ENCODE measurements around the gene PRKAG1. TPM values are rescaled to one million over a fixed set of nuclear protein-coding genes. Genes with fewer than 3 reads are reported as not detected.

PRKAG1 gene
- total and polyA plus RNA-seq, 12 donors: 60.1 to 141 (median 82.3) TPM

- intact Hi-C loops (cut with DNase I): no loop called here
Measured at GRCh38 chr12:48968467-48968866, 50.1 kb downstream of the PRKAG1 start.

DNA sequence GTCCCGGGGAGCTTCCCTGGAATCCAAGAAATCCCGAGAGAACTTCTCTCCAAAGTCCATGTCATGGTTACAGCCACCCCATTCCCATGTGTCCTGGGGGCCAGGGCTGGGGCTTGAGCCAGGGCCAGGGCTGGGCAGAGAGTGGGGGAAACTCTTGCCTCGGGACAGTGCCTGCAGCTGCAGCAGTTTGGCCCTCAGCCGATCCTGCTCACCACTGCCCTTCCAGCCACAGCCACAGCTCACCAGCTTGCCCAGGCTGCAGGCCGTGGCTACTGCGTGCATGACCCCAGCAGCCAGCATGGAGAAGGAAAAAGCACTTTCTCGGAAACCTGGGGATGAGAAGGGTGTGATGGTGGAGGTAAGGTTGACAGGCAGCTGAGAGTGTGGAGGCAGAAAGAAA is 50.6 kb downstream of the PRKAG1 start:
- Histone ChIP-seq H3K27ac (no peak overlapping the region), H3K27me3 (peaks cover 31% of the 10 kb centered on the region), H3K4me1 (replicated peaks in 1 of 2) (peaks cover 7 to 12% of the 10 kb centered on the region in 2 donors), H3K4me3 (no peak overlapping the region), H3K36me3 (replicated peaks in 1 of 2) (no peaks in the 10 kb centered on the region), H3K9me3 (replicated peaks in 1 of 3) (no peaks in the 10 kb centered on the region)
- no peak for TF ChIP-seq POLR2A (IDR thresholded peaks at IDR 0.05)
- no peak for TF ChIP-seq CTCF (IDR thresholded peaks at IDR 0.05)
- 77 to 82% (median 80%) methylated on average over 1 to 7 of the region's 7 CpGs for WGBS, 4 donors
- intact Hi-C loops (cut with DNase I): no loop called here
- DNase-seq: no peak

More at GRCh38 chr12:48968467-48968866, 50.1 kb downstream of the PRKAG1 start:
- TF ChIP-seq CTCF (IDR thresholded peaks at IDR 0.05) (no peak), POLR2A (IDR thresholded peaks at IDR 0.05) (no peak)
- 83 to 91% (median 85%) methylated on average over 3 of the region's 3 CpGs for WGBS, 4 donors
- DNase-seq: no peak
- H3K9me3 ChIP-seq (replicated peaks in 1 of 3): no peaks in the 10 kb centered on the region
- H3K27me3 ChIP-seq: peaks cover 31% of the 10 kb centered on the region
- no peak overlapping the region for H3K4me3 ChIP-seq
- no peaks in the 10 kb centered on the region for H3K36me3 ChIP-seq (replicated peaks in 1 of 2)
- peaks cover 7 to 12% of the 10 kb centered on the region in 2 donors for H3K4me1 ChIP-seq (replicated peaks in 1 of 2)
- no peak overlapping the region for H3K27ac ChIP-seq

GRCh38 chr12:48966177-48966895 is 52.2 kb downstream of the PRKAG1 start:
- no peak for DNase-seq
- Histone ChIP-seq H3K36me3 (replicated peaks in 1 of 2) (no peaks in the 10 kb centered on the region), H3K27me3 (peaks cover 23% of the 10 kb centered on the region), H3K4me1 (replicated peaks in 1 of 2) (peaks cover 4 to 12% of the 10 kb centered on the region in 2 donors), H3K4me3 (no peak overlapping the region), H3K27ac (no peak overlapping the region), H3K9me3 (replicated peaks in 1 of 3) (no peaks in the 10 kb centered on the region)
- TF ChIP-seq POLR2A (IDR thresholded peaks at IDR 0.05): no peak
- no peak for TF ChIP-seq CTCF (IDR thresholded peaks at IDR 0.05)
- 42 to 60% (median 56%) methylated on average over 11 to 20 of the region's 20 CpGs for WGBS, 4 donors
- intact Hi-C loops (cut with DNase I): no loop called here

DNA sequence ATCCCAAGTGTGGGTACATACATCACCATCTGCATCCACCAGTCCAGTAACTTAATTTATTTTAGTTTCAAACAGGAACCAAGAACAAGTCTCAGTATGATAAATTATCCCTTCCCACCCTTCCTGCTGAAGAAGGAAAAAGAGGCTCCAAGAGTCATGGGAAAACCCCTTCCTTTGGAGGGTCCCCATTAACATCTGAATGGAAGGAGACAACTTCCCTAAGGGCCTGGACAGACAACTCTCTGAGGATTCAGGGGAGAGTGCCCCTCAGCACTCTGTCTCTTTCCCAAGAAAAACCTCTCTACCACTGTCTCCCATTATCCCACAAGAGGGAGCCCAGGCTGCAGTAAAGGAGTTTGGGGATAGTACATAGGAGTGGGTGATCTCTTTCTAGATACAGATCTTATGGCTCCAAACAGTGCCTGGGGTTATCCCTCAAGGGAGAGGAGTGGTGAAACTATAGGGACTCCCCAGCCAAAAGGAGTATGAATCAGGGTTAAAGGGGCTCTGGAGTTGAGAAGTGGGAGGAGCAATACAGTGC is 53.2 kb downstream of the PRKAG1 start:
- TF ChIP-seq POLR2A (IDR thresholded peaks at IDR 0.05): no peak
- no peak for TF ChIP-seq CTCF (IDR thresholded peaks at IDR 0.05)
- peaks cover 0 to 6% of the 10 kb centered on the region in 2 donors for H3K4me1 ChIP-seq (replicated peaks in 1 of 2)
- intact Hi-C loops (cut with DNase I): no loop called here
- no peaks in the 10 kb centered on the region for H3K36me3 ChIP-seq (replicated peaks in 1 of 2)
- H3K9me3 ChIP-seq (replicated peaks in 1 of 3): no peaks in the 10 kb centered on the region
- no peak for DNase-seq
- H3K27me3 ChIP-seq: peaks cover 13% of the 10 kb centered on the region
- no peak overlapping the region for H3K4me3 ChIP-seq
- no peak overlapping the region for H3K27ac ChIP-seq

Measured in adrenal gland (tissue), 12 donors.